HG02798 (cell line): ENCODE measurements around the gene SOX6.

Experiments
- ATAC-seq: cut with Tn5 transposase; IDR thresholded peaks from one replicate; pipeline ENCODE4 v1.9.1; 2021; ENCODE audit warnings: mild to moderate bottlenecking; ENCODE audit not compliant: unreplicated experiment, poor library complexity

The SOX6 gene

DNA sequence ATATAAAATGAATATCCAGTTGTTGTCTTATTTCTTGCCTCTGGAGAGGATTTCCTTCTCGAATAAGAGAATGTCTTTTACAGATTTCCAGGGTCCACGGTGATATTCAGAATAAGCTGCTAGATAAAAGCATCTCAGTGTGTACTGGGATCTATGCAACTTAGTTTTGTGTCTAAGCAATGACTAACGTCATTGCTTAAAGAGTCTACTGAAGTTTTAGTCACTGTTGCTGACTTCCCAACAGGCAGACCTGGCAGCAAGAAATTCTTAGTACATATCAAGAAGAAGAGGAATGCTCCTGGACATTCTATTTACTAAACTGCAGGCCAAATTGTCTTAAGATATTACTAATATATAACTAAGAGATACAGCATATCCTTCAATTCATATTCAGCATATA is 70.3 kb downstream of the SOX6 start:
- ATAC-seq: no peak

DNA sequence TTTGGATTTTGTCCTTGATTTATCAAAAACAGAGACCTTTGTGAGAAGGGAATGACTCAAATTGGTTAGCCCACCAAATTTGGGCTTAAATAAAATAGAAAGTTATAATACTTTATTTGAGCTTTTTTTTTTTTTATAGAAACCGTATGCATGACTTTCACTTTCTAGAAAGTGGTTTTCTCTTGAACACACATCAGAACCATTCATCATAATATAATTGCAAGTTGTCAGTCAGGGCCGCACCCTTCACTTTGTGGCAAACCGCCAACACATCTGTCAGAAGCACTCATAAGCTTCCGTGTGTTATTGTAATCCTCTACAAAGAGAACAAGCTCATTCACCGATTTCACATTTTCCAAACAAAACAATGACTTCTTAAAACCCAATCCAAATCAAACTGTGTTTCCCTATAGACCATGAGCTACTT is 76.1 kb downstream of the SOX6 start:
- ATAC-seq: no peak

DNA sequence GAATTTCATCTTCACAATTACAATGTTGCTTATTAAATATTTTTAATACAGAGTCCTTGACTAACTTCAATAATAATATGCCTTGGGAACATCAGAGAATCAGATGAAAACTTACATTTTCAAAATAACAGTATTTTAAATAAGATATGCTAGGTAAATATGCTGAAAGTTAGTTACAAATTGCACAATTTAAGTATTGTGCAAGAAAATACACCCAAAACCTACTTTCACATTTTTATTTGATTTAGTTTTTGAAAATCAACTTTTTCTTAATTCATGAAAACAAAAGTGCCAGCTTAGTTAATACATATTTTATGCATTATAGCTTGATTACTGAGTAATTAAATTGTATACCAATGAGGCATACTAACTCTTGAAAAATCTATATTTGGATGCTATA is 76.8 kb downstream of the SOX6 start:
- no peak for ATAC-seq

DNA sequence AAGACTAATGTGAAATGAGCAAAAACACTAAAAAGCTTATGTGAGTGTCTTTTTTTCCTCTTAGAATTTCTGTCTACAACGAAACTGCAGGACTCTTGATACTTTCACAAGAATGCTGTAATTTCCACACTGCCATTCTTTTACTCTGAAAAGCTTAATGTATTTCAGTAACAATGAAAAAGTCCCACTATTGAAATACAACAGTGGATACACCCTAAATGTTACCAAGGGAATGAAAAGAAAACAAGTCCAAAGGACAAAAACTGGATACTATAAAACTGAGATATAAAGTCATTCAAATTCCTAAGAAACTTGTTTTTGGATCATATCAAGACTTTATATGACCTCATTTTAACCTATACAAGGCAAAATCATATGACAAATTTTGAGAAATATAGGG is 77.4 kb downstream of the SOX6 start:
- ATAC-seq: no peak

DNA sequence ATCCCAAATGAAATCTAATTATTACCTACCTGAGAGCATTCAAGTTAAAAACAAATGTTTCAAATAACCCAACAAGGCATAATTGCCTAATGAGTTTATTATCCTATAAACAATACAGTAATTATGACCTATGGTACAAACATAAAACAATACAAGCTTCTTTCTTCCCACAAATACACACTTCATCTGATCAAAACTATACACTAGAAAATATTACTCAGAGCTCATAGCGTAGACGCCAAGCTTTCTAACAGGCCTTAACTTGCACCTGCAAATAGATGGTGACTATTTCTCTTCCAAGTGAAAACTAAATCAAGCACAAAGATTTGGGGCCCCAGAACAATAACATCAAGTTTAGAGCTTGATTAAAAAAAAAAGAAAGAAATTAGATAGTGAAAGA is 78.1 kb downstream of the SOX6 start:
- ATAC-seq: no peak

DNA sequence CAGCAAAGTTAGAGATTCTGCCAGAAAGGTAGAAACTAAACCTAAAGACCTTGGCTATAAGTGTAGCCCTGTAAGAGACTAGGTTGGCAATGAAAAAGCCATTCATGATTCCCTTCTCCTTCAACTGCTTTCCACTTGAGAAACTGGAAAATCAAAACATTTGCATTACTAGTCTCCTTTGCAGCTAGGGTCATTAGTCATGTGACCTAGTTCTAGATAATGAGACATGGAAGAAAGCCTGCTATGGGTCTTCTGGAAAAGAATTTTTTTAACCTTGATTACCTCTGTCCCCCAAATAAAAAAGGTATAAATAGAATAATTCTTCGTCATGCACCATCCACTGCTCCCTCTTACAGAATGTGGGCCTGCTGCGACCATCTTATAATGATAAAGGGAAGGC is 80.1 kb downstream of the SOX6 start:
- no peak for ATAC-seq

DNA sequence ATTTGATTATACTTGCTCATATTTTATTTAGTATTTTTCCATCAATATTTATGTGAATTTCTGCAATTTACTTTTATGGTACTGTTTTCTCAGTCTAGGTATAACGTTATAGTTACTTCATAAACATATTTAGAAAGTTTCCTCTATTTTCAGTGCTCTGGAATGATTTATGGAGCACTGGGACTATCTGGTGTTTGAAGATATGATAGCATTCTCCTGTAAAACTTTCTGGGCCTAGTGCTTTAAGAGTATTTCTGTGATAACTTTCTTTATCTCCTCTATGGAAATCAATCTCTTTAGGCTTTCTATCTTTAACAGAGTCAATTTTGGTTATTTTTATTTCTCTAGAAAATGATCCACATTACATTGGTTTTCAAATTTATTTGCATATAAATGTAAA is 85.1 kb downstream of the SOX6 start:
- no peak for ATAC-seq

DNA sequence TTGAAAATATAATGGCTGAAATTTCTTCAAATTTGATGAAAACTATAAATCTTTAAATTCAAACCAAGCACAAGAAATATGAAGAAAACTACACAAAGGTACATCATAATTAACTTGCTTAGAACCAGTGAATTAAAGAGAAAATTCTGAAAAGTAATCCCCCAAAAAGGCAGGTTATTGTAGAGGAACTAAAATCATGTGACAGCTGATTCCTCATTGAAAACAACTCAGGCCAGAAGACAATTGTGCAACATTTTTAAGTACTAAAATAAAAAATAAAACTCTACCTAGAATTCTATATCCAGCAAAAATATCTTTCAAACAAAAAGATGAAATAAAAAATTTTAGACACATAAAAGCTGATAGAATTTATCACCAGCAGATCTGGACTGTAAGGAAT is 90.3 kb downstream of the SOX6 start:
- no peak for ATAC-seq

DNA sequence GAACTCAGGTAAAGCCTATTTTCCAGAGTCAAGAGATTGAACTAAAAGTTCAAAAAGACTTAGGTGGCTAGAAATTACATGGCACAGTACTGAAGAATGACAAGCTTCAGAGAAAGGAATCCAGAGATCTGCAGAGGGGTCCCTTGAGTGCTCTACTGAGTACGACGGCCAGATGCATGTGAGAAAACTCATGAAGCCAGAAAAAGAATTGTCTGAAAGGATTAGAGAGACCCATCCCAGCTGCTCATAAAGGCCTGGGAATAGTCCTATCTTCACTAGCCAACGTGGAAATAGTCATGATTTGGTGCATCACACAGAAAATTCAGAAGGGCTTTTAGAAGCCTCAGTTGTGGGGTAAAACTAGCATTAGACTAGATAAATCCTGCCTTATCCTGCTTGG is 91.3 kb downstream of the SOX6 start:
- ATAC-seq: no peak

DNA sequence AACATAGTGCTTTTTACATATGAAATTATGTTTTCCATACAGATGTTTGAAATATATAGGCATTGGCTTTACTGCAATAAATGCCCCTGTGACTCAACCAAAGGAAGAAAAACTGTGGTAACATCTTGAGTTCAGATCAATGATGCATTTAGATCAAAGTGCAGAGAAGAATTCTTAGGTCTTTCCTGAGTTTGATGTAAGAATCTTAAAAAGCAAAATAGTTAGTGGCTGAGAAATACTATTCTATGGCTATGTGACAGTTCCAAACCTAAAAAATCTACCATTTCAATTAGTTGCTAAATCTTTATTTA is 93.7 kb downstream of the SOX6 start:
- ATAC-seq: no peak

DNA sequence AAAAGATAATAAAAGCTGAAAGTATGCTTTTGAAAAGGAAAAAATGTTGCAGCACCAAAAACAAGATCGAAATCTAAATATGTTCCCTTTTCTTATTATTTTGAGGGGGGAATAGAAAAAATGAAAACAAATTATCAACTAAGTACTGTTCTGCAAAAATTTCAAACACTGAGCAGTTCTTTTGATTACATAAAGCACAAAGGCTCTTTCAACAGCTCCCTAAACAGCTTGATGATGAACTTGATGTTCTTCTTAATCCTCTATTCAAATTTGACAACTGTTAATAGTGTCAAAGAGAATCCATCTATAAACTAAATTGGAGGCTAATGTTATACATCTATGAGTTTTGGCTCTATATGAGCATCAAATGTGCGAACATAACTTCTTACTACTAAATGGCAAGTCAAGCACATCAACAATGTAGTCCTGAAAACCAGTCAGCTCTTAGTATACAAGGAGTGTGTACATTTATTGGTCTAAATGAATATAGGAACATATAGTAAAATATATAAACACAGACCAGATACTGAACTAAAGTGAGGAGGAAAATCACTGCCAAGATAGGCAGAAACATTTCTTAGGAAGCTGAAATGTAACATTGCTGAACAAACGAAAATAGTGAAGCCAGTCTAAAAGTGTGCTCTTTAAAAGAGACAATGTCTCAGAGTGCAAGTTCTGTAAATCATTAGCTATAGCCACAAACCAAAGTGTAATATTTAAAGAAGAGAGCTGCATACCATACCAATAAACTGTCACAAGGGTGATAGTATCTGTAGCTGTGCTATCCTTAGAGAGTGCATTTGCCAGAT is 94.3 kb downstream of the SOX6 start:
- peak; percentile 97 for ATAC-seq

DNA sequence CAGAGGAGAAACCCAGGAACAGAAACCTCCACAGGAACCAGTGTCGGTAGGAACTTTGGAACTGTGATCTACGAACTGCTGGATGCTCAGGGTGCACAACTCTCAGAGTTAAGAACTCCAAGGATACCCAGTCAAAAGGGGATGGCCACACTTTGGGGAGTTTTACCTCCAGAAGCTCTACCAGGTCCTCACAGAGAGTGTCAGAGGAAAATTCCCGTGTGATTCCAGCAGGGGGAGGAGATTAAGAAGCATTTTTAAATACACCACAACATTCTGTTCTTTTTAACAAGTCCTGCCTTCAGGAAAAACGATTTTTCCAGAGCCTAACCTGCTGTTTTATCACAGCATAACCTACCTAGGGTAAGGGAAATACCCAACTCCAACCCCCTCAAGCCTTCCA is 104.0 kb downstream of the SOX6 start:
- ATAC-seq: no peak

DNA sequence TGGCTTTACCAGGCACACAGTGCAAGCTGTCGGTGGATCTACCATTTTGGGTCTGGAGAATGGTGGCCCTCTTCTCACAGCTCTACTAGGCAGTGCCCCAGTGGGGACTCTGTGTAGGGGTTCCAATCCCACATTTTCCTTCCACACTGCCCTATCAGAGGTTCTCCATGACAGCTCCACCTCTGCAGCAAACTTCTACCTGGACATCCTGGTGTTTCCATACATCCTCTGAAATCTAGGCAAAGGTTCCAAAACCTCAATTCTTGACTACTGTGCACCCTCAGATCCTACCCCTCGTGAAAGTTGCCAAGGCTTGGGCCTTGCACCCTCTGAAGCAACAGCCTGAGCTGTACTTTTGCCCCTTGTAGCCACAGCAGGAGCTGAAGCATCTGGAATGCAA is 108.1 kb downstream of the SOX6 start:
- no peak for ATAC-seq

DNA sequence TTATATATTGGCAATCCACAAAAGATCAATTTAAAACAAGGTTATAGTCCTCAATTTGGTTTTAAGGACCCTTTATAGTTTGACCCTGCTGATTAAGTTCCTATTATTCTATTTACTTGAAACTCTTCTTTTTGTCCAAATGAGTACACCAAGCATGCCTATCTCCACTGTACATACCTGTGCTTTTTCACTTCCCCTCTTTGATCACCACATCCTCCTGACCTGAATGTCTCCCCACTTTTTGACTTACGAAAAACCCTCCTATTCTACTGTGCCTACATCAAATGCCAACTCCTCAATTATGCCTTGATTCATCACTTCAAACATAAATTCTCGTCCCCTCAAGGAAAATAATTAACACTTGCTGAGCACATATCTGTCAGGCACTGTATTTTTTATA is 113.5 kb downstream of the SOX6 start:
- peak; percentile 64 for ATAC-seq

DNA sequence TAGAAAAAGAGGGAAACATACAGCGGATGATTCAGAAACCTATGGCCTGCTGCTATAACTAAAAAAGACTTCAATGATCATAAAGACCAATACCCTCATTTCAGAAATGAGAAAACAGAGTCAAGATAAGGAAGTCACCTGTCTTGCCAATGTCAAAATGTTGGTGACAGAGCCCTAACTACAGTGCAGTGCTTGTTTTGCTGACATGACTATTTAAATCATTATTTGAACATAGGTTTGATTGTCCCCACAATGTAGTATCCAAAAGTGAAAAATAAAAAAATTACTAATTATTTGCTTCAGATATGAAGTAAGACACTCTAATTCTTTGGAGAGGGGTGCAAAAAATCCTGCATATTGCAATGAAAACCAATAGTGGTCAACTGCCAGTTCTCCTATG is 115.7 kb downstream of the SOX6 start:
- ATAC-seq: no peak

DNA sequence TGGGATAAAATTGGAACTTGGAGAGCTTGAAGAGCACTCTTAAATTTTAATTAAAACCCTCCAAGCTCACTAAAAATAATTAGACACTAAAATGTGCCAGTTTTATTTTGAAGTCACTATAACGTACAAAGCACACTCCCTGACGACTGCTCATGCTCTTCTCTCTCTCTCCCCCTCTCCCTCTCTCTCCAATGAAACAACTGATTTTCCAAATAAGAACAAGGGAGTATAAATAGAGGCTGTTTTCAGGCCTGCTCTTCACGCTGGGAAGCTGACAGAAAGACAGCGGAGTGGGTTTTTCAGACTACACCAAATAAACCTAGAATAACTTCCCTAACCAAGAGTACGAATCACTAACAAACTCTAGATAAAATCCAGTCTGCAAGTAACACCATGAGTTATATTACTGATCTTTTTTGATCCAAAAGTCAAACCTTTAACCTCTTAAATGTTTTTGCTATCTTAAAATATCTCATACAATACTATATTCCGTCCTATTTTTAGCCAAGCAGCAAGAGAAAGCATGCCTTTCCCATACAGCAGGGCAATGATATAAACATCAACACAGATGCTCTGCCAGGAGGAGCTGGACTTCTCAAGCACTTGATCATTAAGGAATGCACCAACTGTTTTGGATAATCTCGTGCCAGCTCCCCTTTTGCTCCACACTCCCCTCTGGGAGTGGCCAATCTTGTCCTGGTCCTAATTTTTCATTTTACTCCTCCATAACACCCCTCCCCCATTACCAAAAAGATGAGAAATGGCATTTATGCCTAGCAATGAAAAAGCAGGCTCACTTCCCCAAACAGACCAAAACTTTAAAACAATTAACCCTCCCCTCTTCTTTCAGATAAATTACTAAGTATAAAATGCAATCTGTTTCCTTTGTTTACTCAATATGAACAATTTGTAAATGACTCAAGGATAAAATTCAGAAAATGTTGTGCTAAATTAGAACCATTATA is 116.9 kb downstream of the SOX6 start:
- ATAC-seq: no peak

DNA sequence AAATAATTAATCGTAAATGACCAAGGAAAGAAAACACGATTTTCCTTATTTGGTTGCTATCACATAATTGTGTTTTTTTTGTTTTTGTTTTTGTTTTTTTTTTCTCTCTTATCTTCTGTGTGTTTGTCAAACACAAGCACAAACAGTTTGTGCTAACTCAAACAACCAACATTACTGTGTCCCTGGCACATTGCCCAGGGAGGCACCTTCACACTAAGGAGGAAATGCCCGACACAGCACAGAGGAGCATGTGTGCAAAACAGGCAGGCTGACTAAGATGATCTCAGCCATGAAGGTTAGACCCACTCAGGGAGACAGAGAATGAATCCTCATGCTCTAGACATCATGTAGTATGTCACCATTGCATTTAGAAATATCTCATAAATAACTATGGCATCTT is 130.1 kb downstream of the SOX6 start:
- no peak for ATAC-seq

DNA sequence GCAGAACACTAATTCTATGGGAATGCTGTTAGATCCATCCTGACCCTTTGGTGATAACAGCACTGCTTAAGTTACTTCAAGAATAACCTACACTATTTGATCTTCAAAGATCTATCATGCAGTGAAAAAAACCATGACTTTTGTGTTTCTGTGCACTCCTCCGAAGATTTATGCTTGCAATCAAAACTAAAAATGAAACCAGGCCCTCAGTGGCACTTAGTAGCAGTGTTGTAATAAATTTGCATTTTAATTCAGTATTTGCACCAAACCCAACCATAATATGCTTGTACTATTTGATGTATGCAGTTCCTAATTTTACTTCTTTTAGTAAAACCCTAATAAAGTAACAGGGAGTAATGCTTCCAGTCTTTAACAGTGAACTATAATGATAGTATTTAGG is 130.7 kb downstream of the SOX6 start:
- peak; percentile 48 for ATAC-seq

DNA sequence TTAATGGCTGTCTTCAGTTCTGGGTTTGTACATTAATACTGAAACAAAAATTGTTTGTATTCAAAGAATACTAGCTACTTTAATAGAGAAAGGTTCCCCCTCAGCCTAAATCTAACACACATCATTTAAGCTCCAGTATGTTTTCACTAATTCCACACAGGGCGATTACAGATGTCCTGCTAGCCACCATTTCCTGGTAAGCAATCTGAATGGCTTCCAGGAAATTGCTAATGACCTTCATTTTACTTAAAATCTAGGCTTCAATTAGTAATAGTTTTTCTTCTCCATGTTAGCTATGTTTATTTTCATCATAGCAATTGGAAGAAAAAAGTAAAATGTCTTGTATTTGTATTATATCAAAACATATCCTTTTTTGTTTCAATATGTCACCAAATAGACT is 132.8 kb downstream of the SOX6 start:
- ATAC-seq: no peak

DNA sequence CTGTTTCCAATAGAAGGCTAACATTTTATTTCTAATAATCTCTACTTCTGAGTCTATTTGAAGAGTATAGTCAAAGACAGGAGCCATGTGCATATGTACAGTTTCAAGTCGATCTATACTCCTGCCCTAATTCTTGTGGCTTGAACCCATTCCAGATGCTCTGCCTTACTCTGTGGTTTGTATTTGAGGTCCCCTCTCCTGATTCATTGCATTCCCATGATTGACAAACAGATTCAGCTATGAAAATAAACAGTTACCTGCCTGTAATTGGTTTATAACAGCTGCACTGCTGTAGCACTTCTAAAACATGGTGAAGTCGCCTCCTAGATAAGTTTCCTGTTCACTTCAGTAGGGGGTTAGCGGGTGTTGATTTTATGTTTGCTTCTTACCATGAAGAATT is 138.7 kb downstream of the SOX6 start:
- ATAC-seq: no peak

DNA sequence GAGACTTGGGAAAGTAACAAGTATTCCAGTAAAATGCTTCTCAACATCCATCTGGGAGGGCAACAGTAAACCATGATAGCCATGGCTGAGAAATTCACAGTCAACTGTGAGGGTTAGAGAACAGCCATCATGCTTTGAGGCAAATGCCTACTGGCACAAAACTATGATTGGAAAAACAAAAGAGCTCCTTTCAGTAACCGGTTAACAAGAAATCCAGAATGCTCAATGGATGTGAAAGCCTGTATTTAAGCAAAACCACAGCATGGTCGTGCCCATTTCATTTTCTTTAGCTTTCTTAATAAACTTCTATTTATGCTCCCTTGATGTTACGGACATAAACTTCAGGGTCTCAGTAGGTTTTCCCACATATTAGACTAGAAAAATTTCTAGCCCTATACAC is 139.5 kb downstream of the SOX6 start:
- no peak for ATAC-seq

DNA sequence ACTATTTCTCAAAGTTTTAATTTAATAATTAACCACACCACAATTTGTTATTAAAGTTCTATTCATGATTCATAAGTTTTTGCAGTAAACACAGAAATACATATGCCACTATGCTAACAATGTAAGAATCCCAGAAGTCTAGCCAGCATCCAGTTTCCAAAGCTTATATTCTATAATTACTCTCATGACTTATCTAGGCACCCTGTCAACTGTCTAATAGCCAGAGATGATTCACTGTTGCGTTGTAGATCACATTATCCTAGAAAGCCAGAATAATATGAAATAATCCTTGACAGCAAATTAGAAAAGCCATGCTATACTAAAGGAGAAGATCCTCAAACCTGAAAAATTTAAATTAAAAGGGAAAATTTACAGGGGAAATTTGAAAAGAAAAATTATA is 141.0 kb downstream of the SOX6 start:
- no peak for ATAC-seq
